HK-2 (cell line): Measurements from ENCODE around the gene PTPRD.

Experiments
- DNase-seq: peaks from one replicate; pipeline ENCODE4 v3.0.0-alpha.2; 2018; ENCODE audit not compliant: unreplicated experiment

PTPRD gene

DNA sequence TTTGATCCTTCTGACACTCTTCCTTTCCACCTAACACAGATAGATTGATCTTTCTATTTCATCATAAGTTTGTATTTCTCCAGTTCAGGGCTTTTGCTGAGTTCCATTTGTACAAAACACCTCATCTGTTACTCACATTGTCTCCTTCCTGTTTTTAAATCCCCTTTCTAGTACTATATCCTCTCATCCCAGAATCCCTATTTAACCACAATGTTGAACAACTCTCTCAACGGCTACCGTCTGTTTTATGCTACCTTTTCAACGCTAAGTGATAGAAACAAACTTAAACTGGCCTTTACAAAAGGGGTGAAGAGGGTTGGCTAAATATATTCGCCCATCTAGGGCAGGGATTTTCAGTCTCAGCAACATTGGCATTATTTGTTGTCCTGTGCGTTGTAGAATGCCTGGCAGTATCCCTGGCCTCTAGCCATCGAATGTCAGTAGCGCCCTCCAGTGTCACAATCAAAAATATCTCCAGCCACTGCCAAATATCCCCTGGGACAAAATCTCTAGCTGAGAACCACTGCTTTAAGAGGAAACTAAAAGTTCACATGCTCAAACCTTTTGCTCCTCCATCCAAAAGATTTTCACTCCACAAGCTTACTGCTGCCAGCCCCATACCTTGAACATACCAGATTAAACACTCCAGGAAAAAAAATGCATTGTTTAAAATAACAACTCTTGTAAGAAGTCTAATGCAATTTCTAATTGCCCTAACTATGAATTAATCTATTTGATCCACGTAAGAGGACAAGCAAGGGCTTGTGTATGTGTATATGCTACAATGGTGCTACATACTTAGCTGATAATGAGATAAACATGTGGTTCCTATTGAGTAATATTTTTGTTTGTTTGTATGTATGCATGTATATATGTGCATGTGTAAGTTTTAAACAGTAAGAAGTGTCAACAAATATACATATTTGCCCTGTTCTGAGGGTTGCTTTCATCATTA lies 344.0 kb downstream of the PTPRD start:
- DNase-seq, result peak; percentile 45

DNA sequence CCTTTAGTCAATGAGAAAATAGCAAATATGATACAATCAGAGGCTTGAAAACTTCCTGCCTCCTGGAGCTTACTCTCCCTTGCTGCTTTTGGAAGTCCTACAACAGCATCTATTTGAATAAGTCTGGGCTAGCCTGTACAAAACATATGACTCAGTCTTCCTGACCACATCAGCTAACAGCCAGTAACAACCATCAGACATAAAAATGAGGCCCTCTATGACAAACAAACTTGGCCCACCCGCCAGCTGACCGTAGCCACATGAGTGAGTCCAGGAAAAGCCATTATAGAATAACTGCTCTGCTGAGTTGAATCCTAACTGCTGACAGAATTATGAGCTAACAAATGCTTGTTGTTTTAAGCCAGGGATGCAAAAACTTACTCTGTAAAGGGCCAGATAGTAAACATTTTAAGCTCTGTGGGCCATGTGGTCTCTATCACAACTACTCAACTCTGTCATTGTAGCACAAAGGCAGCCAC lies 347.6 kb downstream of the PTPRD start:
- DNase-seq, result peak; percentile 7

DNA sequence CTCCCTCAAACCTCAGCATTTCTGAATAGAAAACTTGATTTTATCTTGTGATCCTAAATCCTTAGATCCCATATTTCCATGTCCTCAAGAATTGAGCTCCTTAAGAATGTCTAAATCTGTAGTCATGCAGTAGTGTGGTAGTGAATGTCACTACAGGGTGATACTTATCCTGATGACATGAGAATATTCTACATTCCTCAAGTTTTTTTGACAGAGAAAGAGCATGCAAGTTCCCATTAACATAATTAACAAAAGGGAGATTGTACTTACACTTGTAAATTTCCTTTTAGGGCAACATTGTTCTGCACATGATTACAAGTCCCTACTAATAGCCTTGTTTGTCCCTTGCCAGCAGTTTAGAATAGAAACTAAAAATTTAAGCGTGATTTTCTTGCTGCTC lies 352.3 kb downstream of the PTPRD start:
- DNase-seq, result no peak

DNA sequence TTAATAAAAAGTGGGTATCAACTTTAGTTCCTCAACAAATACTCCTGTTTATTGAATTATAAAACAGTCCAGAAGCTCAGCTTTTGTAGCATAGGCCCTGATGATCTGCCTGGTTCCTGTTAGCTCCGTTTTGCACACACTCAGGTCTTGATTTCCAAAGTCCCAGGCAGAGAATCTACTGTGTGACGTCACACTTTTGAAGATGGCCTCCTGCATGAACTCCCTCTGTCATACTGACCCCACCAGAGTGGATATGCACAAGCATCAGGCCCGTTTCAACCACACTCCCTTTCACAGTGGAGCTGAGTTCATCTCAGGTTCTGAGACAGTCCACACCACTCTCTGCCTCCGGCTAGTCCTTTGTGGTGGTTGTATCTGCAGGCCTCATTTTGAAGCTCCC lies 353.1 kb downstream of the PTPRD start:
- no peak for DNase-seq

DNA sequence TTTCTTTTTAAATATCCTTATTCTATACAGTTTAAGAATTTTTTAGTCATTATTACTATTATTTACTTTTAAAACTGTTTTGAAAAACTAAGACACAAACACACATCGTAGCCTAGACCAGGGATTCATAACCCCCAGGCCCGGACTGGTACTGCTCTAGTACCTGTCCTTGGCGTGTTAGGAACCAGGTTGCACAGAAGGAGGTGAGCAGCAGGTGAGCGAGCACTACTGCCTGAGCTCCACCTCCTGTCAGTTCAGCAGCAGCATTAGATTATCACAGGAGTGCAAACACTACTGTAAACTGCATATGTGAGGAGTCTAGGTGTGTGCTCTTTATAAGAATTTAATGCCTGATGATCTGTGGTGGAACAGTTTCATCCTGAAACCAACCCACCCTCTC lies 357.0 kb downstream of the PTPRD start:
- DNase-seq, result no peak

DNA sequence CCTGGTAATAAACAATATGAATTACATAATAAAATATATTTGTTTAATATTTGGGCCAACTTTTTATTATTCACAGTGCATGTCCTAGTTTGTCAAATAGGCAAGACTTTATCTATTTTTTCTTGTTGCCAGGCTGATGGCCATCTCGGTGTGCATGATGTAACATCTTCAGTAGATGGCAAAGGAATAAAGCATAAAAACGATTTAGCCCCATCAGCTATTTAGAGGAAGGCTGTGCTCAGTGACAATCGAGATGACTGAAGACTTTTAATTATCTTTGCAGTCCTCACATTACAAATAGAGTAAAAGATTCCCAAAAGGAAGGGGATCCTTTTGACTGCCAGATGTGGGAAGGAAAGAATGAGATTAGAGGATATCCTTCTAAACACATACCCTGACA lies 358.5 kb downstream of the PTPRD start:
- DNase-seq, result no peak

DNA sequence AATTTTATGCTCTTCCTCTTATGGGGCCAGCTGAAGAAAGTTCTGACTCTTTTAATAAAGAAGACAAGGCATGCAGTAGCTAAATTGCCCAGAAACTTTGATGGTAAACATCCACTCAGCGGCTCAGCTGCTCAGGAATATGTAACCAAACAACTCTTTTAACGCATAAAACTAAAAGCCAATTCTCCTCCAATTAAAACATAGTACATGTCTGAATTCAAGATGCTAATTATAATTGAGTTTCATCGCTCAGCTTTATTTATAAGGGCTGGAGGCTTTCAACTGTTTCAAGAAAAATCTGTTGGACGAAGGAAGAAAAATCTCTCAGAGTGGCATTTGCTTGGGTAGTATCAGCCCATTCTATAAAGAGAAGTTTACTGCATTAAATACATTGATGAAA lies 359.5 kb downstream of the PTPRD start:
- no peak for DNase-seq

DNA sequence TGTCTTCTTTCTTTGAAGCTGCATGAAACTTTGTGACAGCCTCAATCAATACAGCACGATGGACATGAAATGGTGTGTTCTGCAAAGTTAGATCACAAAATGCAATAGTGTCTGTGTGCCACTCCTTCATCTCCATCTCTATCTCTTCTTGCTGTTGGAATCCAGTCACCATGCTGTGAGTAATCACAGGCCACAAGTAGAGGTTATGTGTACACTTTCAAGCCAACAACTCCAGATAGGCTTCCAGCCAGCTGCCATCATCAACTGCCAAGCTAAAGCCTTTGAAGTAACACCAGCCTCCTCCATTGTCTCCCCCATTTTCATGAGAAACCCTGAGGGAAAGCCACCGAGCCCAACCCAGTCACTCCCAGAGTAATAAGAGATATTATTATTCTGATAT lies 360.6 kb downstream of the PTPRD start:
- no peak for DNase-seq

DNA sequence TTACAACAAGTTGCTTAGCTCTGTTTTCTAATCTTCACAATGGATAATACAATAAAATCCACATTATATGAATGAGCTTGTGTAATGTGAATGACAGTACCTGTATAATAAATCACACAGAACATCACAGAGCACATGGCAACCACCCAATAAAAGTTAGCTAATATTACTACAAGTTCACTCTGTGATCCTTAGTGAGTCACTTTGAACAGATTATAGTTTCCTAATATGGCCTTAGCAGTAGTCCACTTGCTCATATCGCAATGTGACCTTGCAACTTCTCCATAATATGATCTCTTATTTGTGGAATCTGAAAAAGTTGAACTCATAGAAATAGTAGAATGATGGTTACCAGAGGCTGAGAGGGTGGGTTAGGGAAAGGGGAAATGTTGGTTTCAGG lies 361.3 kb downstream of the PTPRD start:
- no peak for DNase-seq

DNA sequence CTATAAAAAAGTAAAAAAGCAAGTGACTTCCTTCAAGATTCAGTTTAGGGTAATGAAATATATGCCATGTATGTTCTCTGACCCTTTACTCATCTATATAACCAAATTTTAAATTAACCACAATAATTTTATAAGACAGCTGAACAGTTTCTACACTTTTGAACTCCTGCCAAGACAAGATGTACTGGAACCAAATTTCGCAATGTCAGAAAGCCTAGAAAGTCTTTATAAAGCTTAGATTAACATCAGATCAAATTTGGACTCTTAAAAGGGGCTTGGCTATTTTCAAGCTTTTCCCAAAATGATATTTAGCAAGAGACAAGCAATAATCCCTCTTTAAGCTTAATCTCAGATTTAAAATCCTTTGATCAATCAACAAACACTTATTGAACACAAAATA lies 362.6 kb downstream of the PTPRD start:
- no peak for DNase-seq

DNA sequence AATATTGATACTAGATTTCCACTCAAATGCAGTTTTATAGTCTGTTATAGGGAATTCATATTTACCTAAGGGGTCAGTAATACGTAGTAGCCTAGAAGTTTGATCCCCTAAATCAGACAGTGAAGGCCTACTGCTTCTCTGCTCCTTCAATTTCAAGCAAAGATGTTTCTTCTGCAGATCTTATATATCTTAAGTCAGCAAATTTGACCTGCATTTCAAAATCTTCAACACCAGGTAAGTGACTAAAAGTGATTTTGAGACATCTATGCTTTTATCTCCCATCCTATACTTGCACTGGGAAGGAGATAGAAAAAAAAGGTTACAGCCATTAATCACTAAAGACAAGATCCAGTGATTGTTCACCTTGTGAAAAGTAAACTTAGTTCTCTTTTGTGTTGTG lies 363.9 kb downstream of the PTPRD start:
- no peak for DNase-seq

DNA sequence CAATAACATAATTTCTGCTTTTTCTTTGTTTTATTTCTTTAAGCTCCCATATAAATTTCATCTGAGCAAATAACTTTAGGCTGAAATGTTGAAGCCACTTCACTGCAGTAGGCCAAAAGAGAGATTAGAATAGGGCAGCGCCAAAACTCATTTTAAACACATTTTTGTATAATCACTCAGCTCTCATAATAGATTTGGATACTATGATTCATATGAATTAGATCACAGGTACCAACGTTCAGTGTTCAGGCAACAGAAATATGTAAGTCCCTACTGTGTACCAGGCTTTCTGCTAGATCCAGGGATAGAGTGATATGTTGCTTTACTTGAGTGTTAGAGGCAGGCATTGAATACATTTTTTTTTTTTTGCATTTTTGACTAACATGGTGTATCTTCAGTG lies 370.5 kb downstream of the PTPRD start:
- DNase-seq, result no peak

DNA sequence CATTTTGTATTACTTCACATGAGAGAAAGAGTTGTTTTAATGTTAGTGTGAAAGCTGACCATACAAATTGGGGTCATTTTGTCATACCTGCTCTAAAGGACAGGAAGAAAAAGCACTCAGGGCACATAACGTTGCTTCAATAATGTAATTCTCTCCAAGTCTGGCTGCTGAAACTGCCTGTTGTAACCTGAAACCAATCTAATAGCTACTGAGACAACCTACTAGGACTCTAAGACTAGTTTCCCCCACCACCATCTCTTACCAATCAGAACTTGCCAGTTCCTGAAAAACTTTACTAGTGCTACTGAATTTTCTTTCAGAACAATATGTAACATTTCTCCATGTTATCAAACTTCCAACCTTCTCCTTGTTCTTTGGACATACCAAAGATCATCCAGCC lies 374.7 kb downstream of the PTPRD start:
- no peak for DNase-seq

DNA sequence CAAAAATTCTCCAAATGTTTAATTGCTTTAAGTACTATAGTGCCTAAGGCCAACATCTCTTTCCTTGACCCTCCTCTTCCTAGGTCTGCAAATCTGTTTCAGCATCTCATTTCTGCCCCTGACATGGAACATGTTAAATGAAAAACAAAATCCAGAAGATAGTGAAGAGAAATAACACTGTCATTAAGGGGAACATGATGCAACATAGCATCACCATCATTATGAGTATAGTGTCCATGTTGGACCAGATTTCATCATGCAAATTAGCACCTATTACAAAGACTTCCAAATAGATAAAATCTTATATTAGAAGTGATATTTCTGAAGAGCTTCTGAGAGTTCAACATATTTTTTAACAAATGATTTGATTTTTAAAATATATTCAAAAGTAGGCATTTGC lies 375.2 kb downstream of the PTPRD start:
- DNase-seq, result no peak

DNA sequence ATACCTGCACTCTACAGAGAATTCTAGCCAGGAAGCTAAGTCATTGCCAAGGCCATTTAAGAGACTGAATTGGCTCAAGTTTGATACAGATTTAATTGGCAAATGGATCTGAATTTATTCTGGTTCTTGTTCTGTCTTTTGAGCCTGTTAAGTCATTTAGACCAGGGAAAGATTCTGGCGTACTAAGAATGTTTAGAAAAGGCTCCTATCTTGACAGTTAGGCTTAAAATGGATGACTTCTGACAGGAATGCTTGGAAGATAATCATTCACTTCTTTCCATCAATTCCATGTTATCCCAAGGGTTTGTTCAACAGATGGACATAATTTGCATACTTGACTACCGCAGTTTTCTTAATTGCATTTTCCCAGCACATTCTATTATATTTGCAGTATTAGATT lies 376.6 kb downstream of the PTPRD start:
- no peak for DNase-seq

DNA sequence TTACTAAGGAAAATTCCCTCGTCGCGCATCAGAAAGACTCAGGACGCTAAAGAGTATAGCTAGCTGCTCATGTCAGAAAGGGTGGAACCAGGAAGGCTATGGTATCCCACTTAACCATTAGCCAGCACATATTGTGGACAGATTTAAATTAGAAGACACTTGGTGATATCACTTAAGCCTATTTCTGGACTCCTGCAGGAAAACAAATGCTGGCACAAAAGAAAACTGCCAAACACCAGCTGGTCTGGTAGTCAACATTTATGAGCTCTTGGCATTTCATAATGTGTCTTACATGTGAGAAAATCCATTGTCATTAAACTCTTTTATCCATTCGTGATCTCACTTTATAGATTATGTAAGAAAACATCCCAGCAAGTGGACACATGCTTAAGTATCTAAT lies 377.4 kb downstream of the PTPRD start:
- DNase-seq, result no peak

DNA sequence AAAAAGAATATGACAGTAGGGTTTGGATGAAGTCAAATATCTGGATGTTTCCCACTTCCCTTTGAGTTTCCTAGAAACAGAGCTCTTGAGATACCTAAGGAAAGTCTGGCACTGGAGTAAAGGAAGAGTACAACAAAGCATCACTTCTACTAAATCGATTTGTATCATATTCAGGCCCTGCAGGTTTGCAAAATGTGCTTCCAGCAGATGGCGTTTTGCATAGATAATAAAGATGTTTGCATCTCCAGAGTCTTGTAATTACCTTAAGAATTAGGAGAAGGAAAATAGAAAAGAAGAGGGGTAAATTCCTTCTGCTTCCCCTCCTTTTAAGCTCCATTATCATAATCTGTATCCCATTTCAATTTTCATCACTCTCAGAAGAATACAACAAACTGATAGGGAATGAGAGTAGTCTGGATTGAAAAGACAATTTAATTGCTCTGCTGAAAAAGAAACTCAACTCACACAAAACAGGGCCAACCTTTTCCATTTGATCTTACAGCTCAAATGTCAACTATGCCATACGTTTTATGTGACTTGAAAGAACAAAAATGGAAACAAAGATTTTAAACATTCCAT lies 380.4 kb downstream of the PTPRD start:
- no peak for DNase-seq

DNA sequence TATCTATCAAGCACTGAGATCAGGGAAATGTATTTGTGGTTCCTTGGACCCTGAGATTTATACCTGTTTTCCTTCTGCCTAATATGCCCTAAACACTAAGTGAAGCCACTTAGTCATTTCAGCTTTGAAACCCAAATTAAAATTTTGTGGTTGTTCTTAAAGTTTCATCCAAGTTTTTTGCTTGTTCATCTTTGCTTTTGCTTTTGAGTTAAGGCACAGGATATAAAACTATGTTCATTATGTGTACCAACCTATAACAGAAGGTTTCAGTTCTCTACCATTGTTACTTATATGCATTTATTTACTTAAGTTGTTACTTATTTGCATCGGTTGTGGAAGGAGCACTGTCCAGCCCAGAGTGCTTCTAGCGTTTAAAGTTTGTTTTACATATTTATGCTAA lies 382.3 kb downstream of the PTPRD start:
- DNase-seq, result no peak

DNA sequence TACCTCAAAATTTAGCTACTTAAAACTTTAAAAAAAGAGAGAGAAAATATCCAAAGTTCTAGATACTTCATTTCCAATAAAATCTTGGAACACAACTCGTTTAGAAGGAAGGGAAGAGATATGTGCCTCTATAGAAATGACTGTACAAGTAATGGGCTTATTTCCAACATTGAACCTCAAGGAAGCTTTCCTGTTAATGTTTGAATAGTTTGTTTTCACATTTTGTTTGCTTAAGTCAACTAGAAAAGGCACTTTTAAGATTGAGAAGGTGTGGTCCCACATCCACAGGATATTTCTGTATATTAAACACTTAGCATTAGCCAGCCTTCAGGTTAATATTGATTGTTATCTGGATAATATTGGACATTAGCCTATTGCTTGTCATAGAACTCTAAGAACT lies 384.7 kb downstream of the PTPRD start:
- DNase-seq, result no peak

DNA sequence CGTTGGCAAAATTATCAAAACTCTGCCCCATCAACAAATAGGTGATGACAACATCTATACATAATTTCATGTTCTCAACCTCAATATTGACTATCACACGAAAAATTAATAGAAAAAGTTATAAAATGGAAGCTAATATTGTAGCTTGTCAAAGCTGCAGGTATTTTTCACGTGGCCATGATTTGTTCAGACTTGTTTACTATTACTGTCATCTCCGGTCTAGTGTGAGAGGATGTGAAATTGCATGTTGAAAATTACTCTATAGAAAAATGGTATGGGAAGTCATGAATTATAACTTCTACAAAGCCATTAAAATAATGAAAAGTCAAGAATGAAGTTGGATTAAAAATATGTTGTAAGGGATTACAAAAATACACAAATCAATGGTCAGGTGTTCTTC lies 385.8 kb downstream of the PTPRD start:
- DNase-seq, result no peak

DNA sequence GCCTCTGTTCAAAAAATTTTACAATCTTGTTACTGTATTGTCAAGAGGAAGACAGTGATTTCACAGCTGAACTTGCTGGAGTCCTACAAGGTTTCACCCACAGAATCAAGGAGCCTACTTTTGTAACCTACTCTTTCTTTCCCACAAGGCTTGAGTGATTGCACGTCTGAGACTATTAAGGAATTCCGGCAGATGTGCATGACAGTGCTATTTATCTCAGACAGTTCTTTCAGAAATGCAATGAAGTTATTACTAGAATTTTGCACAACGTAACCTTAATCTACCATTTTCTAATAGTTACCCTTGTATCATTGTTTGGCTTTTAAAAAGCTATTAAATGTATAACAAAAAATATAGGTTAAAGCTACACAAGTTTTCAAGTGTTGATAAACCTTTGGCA lies 400.1 kb downstream of the PTPRD start:
- DNase-seq, result no peak

DNA sequence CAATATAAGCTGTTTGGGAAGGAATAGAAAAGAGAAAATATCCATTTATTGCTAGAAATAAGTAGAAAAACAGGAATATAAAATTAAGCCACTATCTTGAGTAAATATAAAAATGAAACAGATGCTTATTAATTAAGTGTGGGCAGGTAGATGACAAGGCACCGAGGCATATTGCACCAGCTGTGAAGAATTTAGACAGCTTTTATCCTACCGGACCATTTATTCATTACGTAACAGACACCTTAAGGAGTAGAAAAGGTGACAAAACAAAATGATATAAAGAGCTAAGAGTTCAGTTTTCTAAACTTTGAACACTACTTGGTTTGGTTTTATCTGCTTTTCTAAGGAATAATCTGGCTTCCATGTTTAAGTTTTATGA lies 404.1 kb downstream of the PTPRD start:
- no peak for DNase-seq

DNA sequence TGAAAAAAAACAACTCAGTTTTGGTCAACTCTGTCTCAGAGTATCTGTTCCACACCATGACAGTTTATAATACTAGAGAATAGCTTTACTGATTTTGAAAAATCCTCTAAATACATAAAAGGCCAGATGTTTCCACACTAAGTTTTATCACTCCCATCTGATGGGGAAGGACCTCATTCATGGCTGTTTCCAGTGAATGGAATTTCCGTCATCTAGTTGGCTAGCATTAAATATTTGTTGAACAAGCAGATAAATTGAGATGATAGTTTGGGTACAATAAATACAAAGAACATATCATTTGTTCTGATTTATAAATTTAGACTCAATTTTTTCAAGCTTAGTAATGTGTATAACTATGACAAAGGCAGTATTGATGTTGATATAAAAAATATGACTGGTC lies 408.5 kb downstream of the PTPRD start:
- DNase-seq, result no peak

DNA sequence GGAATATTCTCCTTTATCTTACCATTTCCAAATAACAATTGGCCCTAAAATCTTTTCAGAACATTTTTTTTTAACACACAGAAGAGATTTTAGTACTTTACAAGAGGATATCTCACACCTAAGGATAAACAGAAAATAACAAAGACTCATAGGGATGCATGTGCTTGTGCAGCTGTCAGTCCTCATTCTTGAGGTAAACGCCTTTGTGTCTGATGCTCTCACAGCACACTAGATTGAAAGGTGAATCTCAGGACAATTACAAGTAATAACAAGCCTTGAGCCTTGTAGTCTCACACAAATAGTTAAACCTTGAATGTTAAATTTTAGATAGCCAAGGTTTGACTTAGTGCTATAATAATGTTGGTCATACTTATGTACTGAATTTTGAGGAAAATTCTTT lies 439.2 kb downstream of the PTPRD start:
- no peak for DNase-seq
